Measurements from ENCODE around the gene OR10H5. TPM values are rescaled to one million over a fixed set of nuclear protein-coding genes. Genes with fewer than 3 reads are reported as not detected.

Gene OR10H5
- total and polyA plus RNA-seq, 3 experiments from 2014 or later, result not detected

DNA sequence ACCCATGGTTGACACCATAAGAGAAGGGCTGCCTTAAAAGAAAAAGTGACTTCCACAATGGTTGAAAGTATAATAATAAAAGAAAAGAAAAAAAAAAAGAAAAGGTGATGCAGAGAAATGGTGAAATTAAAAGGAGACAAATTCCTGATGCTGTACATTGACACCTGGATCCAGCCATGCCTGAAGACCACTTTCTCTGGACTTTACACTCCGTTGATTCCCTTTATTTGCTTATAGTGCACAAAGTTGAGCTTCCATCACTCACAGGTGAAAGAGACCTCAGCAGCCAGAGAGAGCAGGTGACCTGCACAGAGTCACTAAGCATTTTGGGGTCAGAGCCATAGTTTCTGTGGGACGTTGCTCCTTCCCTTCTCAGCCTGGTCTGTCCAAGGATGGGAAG, 12.2 kb upstream of the OR10H5 start:
- Histone ChIP-seq H3K9me3 (ENCODE audit: low read length) (no peaks in the 10 kb centered on the region), H3K27me3 (ENCODE audit: insufficient read depth, low read length, poor library complexity, severe bottlenecking) (peaks cover 7% of the 10 kb centered on the region), H3K27ac (ENCODE audit: low read depth, low read length) (no peak overlapping the region), H3K4me1 (ENCODE audit: insufficient read depth, low read length) (no peaks in the 10 kb centered on the region), H3K36me3 (ENCODE audit: insufficient read depth, low read length) (no peaks in the 10 kb centered on the region), H3K4me3 (ENCODE audit: low read length) (no peak overlapping the region)
- peaks cover 29 to 57% of the 10 kb centered on the region in 2 donors for H3K27me3 Mint-ChIP-seq
- ChIA-PET CTCF (no interaction called here), POLR2A (no interaction called here)
- no peak overlapping the region for H3K27ac Mint-ChIP-seq
- no peak overlapping the region for H3K4me3 Mint-ChIP-seq
- peaks cover 0 to 8% (median 0%) of the 10 kb centered on the region in 3 donors for H3K36me3 Mint-ChIP-seq
- H3K9me3 Mint-ChIP-seq, result peaks cover 0 to 3% (median 0%) of the 10 kb centered on the region in 5 donors
- H3K4me1 Mint-ChIP-seq, result no peaks in the 10 kb centered on the region
- DNase-seq, result no peak

DNA sequence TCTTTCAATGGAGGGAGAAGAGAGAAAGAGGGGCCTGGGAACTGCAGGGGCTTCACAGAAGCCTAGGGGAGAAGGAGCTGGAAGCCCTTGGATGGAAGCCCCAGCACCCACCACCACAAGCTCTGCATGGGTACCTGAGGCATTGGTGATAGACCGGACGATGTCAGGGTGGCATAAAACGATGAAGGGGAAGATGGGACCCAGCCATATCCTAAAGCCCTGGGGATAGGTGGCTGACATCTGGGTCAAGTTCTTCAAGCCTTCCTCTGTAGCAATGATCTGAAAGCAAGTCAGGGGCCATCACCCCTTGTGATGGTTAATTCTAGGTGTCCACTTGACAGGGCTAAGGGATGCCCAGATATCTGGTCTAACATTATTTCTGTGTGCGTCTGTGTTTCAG, 11.2 kb upstream of the OR10H5 start:
- H3K27me3 Mint-ChIP-seq, result peaks cover 26 to 50% of the 10 kb centered on the region in 2 donors
- no peak overlapping the region for H3K4me3 Mint-ChIP-seq
- peaks cover 0 to 7% (median 2%) of the 10 kb centered on the region in 3 donors for H3K4me1 Mint-ChIP-seq
- peaks cover 0 to 7% (median 0%) of the 10 kb centered on the region in 3 donors for H3K36me3 Mint-ChIP-seq
- Histone ChIP-seq H3K27ac (ENCODE audit: low read depth, low read length) (no peak overlapping the region), H3K4me3 (ENCODE audit: low read length) (no peak overlapping the region), H3K9me3 (ENCODE audit: low read length) (no peaks in the 10 kb centered on the region), H3K36me3 (ENCODE audit: insufficient read depth, low read length) (no peaks in the 10 kb centered on the region), H3K4me1 (ENCODE audit: insufficient read depth, low read length) (no peaks in the 10 kb centered on the region), H3K27me3 (ENCODE audit: insufficient read depth, low read length, poor library complexity, severe bottlenecking) (peaks cover 7% of the 10 kb centered on the region)
- H3K27ac Mint-ChIP-seq, result peak overlapping the region in 1 of 8 donors; percentile 47
- POLR2A ChIA-PET, result no interaction called here
- no peak for DNase-seq
- CTCF ChIA-PET, result no interaction called here
- H3K9me3 Mint-ChIP-seq, result peaks cover 0 to 3% (median 0%) of the 10 kb centered on the region in 5 donors

DNA sequence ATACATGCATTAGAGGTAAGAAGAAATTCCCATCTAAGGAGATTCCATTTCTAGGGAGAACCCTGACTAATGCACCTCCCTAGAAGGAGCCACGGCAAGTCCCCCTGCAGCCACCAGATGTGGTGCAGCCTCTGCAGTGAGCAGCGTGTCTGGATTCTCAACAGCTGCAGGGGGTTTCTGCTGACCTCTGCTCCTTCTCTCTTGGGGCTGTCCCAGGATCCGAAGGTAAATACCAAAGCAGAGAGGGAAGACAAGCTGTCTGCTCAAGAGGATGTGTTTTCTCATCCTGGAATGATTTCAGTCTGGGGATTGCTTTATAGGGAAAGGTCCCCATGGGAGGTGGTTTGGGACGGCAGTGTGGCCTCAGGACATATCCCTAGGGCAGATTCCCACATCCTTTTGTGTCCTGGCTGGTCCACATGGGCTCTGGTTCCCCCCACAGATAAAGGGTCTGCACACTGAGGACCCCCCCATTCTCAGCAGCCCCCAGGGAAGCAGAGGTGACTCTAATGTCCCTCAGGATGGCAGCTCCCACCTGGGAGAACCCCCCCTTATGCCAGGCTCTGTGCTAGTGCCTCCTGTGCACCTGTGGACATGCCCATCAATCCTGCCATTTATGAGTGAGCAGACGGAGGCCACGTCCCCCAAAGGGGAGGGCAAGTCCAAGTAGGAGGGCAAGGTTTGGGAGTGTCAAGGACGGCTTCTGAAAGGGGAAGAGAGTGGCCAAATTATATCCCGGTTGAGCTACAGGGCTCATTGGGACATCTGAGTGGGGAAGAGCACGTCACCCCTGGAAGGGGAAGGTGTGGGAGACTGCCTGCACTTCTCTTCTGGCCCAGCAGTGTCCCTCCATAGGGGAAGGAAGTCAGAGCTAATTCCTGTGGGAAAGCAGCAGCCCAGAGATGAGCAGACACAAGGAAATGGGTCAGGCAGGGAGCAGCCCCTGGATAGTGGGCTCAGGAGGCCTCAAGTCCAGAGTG, 10.2 kb upstream of the OR10H5 start:
- H3K27ac ChIP-seq (ENCODE audit: low read depth, low read length), result no peak overlapping the region

DNA sequence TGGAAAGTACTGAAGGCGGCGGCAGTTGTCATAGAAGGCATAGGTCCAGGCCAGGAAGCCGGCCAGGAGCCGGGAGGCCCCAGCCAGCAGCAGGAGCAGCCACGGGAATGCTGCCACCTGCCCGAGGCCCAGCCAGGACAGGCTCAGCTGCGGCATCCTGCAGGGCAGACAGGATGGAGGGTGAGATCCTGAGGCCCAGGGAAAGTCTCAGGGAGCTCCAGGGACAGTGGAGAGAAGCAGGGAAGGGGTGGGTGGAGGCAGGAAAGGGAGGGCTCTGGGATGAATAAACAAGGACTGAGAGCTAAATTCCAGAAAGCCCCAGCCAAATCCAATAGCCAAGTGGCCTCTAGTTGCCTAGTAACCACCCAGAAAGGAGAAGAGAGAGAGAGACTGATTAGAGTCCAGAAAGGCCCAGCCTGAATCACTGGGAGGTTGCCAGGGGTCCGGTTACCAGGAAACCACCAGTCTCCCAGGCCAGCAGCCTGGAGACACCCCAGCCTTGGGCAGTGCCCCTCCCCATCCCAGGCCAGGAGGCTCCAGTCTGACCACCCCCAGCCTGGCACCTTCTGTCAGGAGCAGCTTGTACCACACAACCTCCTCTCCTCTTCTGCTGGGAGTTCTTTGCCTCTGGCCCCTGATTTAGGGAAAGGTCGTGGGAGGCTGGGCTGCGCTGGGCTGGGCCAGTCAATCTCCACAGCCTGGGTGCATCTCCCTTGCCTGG, 7.5 kb upstream of the OR10H5 start:
- Histone ChIP-seq H3K4me1 (ENCODE audit: insufficient read depth, low read length) (no peaks in the 10 kb centered on the region), H3K27ac (ENCODE audit: low read depth, low read length) (no peak overlapping the region), H3K36me3 (ENCODE audit: insufficient read depth, low read length) (no peaks in the 10 kb centered on the region), H3K27me3 (ENCODE audit: insufficient read depth, low read length, poor library complexity, severe bottlenecking) (peaks cover 7% of the 10 kb centered on the region), H3K4me3 (ENCODE audit: low read length) (no peak overlapping the region), H3K9me3 (ENCODE audit: low read length) (no peaks in the 10 kb centered on the region)
- no peak overlapping the region for H3K4me3 Mint-ChIP-seq
- H3K4me1 Mint-ChIP-seq, result peaks cover 0 to 7% (median 2%) of the 10 kb centered on the region in 3 donors
- H3K27ac Mint-ChIP-seq, result peak overlapping the region in 1 of 8 donors; percentile 51
- CTCF ChIA-PET, result no interaction called here
- POLR2A ChIA-PET, result no interaction called here
- no peaks in the 10 kb centered on the region for H3K9me3 Mint-ChIP-seq
- no peak for DNase-seq
- H3K27me3 Mint-ChIP-seq, result peaks cover 9 to 19% of the 10 kb centered on the region in 2 donors
- no peaks in the 10 kb centered on the region for H3K36me3 Mint-ChIP-seq

More for the DNA sequence above, 10.2 kb upstream of the OR10H5 start:
- Histone ChIP-seq H3K27me3 (ENCODE audit: insufficient read depth, low read length, poor library complexity, severe bottlenecking) (peaks cover 7% of the 10 kb centered on the region), H3K4me1 (ENCODE audit: insufficient read depth, low read length) (no peaks in the 10 kb centered on the region), H3K9me3 (ENCODE audit: low read length) (no peaks in the 10 kb centered on the region), H3K36me3 (ENCODE audit: insufficient read depth, low read length) (no peaks in the 10 kb centered on the region), H3K4me3 (ENCODE audit: low read length) (no peak overlapping the region)
- peaks cover 0 to 4% (median 0%) of the 10 kb centered on the region in 3 donors for H3K36me3 Mint-ChIP-seq
- peaks cover 25 to 40% of the 10 kb centered on the region in 2 donors for H3K27me3 Mint-ChIP-seq
- H3K4me1 Mint-ChIP-seq, result peaks cover 0 to 7% (median 2%) of the 10 kb centered on the region in 3 donors
- no peak overlapping the region for H3K4me3 Mint-ChIP-seq
- DNase-seq, result no peak
- H3K27ac Mint-ChIP-seq, result peak overlapping the region in 3 of 8 donors; percentile 5 to 88 (median 82)
- ChIA-PET CTCF (no interaction called here), POLR2A (no interaction called here)
- peaks cover 0 to 3% (median 0%) of the 10 kb centered on the region in 5 donors for H3K9me3 Mint-ChIP-seq

DNA sequence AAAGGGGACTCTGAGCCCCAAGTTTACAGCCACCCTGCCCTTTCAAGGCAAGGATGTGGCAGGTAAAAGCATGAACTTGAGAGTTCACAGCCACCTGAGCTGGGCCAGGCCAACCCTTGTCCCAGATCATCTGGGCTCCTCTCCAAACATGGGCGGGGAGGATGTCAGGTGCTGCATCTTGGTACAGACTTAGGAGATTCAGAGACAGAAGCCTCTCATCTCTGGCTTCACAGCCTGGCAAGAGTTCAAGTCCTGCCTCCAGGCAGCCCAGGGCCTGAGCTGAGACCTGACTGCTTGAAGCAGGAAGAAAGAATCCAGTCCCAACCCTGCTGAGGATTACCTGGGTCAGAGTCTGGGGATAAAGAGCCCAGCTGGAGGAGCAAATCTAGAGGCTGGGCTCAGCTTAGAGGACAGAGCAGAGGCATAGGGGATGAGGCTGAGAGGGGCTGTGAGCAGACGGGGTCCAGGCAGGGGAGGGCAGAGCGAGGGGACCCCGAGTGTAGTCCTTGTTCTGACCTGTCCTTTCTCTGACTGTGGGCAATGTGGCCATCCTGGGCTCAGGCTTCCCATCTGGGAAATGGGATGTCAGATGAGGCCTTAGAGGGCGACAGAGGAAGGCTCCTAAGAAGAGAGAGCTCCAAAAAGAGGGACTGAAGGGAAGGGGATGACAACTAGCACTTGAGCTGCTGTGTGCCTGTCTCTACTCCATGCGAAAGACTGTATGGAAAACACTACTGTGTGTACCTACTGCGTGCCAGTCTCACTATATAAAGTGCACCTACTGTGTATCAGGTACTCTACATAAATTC, 6.6 kb upstream of the OR10H5 start:
- H3K27ac ChIP-seq (ENCODE audit: low read depth, low read length), result no peak overlapping the region
- no peaks in the 10 kb centered on the region for H3K4me1 ChIP-seq (ENCODE audit: insufficient read depth, low read length)
- ChIA-PET CTCF (no interaction called here), POLR2A (no interaction called here)
- no peaks in the 10 kb centered on the region for H3K36me3 Mint-ChIP-seq
- H3K4me1 Mint-ChIP-seq, result peaks cover 0 to 7% (median 2%) of the 10 kb centered on the region in 3 donors
- H3K9me3 Mint-ChIP-seq, result no peaks in the 10 kb centered on the region
- DNase-seq, result no peak
- peak overlapping the region in 5 of 8 donors; percentile 2 to 79 (median 56) for H3K27ac Mint-ChIP-seq
- no peak overlapping the region for H3K4me3 Mint-ChIP-seq
- peaks cover under 1% of the 10 kb centered on the region for H3K27me3 ChIP-seq (ENCODE audit: insufficient read depth, low read length, poor library complexity, severe bottlenecking)
- no peak overlapping the region for H3K4me3 ChIP-seq (ENCODE audit: low read length)
- H3K27me3 Mint-ChIP-seq, result peaks cover 6 to 12% of the 10 kb centered on the region in 2 donors
- no peaks in the 10 kb centered on the region for H3K36me3 ChIP-seq (ENCODE audit: insufficient read depth, low read length)
- H3K9me3 ChIP-seq (ENCODE audit: low read length), result no peaks in the 10 kb centered on the region

DNA sequence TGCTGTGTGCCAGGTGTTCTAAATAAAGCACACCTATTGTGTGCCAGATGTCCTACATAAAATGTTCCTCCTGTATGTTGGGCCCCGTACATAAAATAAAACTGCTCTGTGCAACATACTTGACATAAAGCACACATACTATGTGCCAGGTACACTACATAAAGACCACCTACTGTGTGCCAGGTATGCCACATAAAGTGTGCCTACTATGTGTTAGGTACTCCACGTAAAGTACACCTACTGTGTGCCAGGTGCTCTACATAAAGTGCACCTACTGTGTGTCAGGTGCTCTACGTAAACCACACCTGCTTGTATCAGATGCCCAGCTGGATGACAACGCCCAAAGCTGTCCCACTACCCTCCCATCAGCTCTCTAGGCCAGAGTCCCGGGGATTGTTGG, 5.8 kb upstream of the OR10H5 start:
- H3K9me3 ChIP-seq (ENCODE audit: low read length), result no peaks in the 10 kb centered on the region
- DNase-seq, result no peak
- no peaks in the 10 kb centered on the region for H3K36me3 Mint-ChIP-seq
- POLR2A ChIA-PET, result no interaction called here
- CTCF ChIA-PET, result no interaction called here
- H3K4me3 ChIP-seq (ENCODE audit: low read length), result no peak overlapping the region
- no peaks in the 10 kb centered on the region for H3K36me3 ChIP-seq (ENCODE audit: insufficient read depth, low read length)
- no peaks in the 10 kb centered on the region for H3K9me3 Mint-ChIP-seq
- no peak overlapping the region for H3K27ac Mint-ChIP-seq
- no peak overlapping the region for H3K27ac ChIP-seq (ENCODE audit: low read depth, low read length)
- H3K4me3 Mint-ChIP-seq, result no peak overlapping the region
- H3K4me1 ChIP-seq (ENCODE audit: insufficient read depth, low read length), result no peaks in the 10 kb centered on the region
- peaks cover 0 to 7% (median 2%) of the 10 kb centered on the region in 3 donors for H3K4me1 Mint-ChIP-seq
- H3K27me3 ChIP-seq (ENCODE audit: insufficient read depth, low read length, poor library complexity, severe bottlenecking), result no peaks in the 10 kb centered on the region
- H3K27me3 Mint-ChIP-seq, result peaks cover 3 to 7% of the 10 kb centered on the region in 2 donors

DNA sequence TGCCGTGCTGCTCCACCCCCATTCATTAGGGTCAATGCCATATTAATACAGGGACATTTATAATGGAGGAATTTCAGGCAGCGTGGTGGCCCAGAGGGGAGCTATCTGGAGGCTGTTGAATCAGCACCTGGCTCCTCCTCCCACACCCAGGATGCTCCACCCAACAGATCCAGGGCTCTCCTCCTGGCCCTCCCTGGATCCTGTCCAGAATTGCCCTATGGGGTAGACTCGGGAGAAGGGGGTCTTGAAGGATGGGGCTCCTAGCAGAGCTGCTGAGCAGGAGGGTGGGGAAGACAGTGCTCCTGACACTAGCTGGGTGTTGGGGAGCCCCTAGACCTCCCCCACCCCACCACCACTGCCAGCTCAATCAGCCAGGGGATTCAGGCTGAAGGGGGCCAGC, 5.2 kb upstream of the OR10H5 start:
- Histone ChIP-seq H3K36me3 (ENCODE audit: insufficient read depth, low read length) (no peaks in the 10 kb centered on the region), H3K9me3 (ENCODE audit: low read length) (no peaks in the 10 kb centered on the region), H3K4me1 (ENCODE audit: insufficient read depth, low read length) (no peaks in the 10 kb centered on the region), H3K27ac (ENCODE audit: low read depth, low read length) (no peak overlapping the region), H3K4me3 (ENCODE audit: low read length) (no peak overlapping the region), H3K27me3 (ENCODE audit: insufficient read depth, low read length, poor library complexity, severe bottlenecking) (no peaks in the 10 kb centered on the region)
- ChIA-PET POLR2A (no interaction called here), CTCF (no interaction called here)
- DNase-seq, result no peak
- Mint-ChIP-seq H3K9me3 (no peaks in the 10 kb centered on the region), H3K4me1 (peaks cover 0 to 7% (median 2%) of the 10 kb centered on the region in 3 donors), H3K4me3 (no peak overlapping the region), H3K36me3 (no peaks in the 10 kb centered on the region), H3K27ac (peak overlapping the region in 2 of 8 donors; percentile 44 to 58), H3K27me3 (peaks cover 4 to 7% of the 10 kb centered on the region in 2 donors)
